ENCODE results near the gene LASP1. TPM values are rescaled to one million over a fixed set of nuclear protein-coding genes. Genes with fewer than 3 reads are reported as not detected.
A peak's percentile ranks its signal among the peaks of the same experiment; 100 is the strongest.
"Not testable (repeated sequence)": the region's sequence is repeated elsewhere in the genome, so short reads cannot be mapped to it uniquely, and the experiment has no call there.

The LASP1 gene
- total RNA-seq, 2 experiments from 2014 or later: 119 to 144 TPM

- Mint-ChIP-seq H3K4me3 (no peak overlapping the region), H3K9me3 (ENCODE audit: low read depth) (no peaks in the 10 kb centered on the region), H3K4me1 (peaks cover 19% of the 10 kb centered on the region), H3K27me3 (no peaks in the 10 kb centered on the region), H3K36me3 (ENCODE audit: low read depth) (peaks cover 17% of the 10 kb centered on the region), H3K27ac (no peak overlapping the region)
- intact Hi-C loops (cut with DNase I, micrococcal nuclease): no loop called here
- no peak for DNase-seq
- no peak for ATAC-seq
- ChIA-PET POLR2A (no interaction called here), CTCF (interaction anchor here (1.4 kb wide), 1 partner anchor 11 kb away, joined by 3 read pairs; no protein-coding TSS in a partner anchor)
These were observed 40.5 kb downstream of the LASP1 start for GRCh38 chr17:38910325-38910724.

DNA sequence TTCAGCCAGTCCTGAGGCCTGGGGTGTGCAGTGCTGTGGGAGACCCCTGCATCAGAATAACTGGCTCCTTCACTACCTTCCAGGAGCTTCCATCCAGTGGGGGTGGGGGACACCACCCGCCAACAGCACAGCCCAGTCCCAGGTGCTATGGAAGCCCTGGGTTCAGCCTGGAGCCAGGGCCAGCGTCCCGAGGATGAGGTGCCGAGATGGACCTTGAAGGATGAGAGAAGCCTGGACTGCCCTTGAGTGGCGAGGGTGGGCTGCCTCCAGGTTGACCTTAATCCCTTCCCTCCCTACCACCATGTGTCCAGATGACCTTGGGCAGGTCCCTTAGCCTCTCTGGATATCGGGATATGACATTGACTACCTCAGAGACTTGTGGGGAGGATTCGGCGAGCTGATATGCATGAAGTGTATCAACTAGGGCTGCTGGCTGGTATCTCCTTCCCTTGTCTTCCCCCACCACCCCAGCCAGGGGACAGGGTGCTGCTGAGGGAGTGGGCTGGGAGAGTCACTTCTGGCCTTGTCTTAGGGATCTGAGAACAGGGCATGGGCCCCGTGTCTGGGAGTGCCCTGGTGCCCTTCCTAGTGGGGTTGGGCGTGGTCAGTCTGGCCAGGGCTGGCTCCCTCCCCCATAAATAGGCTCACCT is 41.3 kb downstream of the LASP1 start:
- intact Hi-C loops (cut with DNase I, micrococcal nuclease): no loop called here
- CTCF ChIA-PET: no interaction called here
- ATAC-seq: no peak

GRCh38 chr17:38911731-38912081 is 41.8 kb downstream of the LASP1 start:
- POLR2A ChIA-PET; H3K27me3 Mint-ChIP-seq; DNase-seq; ATAC-seq; H3K9me3 Mint-ChIP-seq (ENCODE audit: low read depth); H3K27ac Mint-ChIP-seq; CTCF ChIA-PET; H3K4me3 Mint-ChIP-seq; intact Hi-C loops (cut with DNase I, micrococcal nuclease): not testable (repeated sequence)
- Mint-ChIP-seq H3K4me1 (peaks cover 15% of the 10 kb centered on the region), H3K36me3 (ENCODE audit: low read depth) (peaks cover 10% of the 10 kb centered on the region)

More for the DNA sequence above, 41.3 kb downstream of the LASP1 start:
- Mint-ChIP-seq H3K4me1 (peaks cover 16% of the 10 kb centered on the region), H3K9me3 (ENCODE audit: low read depth) (no peaks in the 10 kb centered on the region), H3K27me3 (no peaks in the 10 kb centered on the region), H3K36me3 (ENCODE audit: low read depth) (peaks cover 10% of the 10 kb centered on the region), H3K4me3 (no peak overlapping the region), H3K27ac (no peak overlapping the region)
- POLR2A ChIA-PET: no interaction called here
- DNase-seq: no peak

GRCh38 chr17:38912221-38912813 is 42.5 kb downstream of the LASP1 start:
- no peaks in the 10 kb centered on the region for H3K27me3 Mint-ChIP-seq
- peaks cover 13% of the 10 kb centered on the region for H3K36me3 Mint-ChIP-seq (ENCODE audit: low read depth)
- POLR2A ChIA-PET: no interaction called here
- H3K27ac Mint-ChIP-seq: no peak overlapping the region
- H3K4me3 Mint-ChIP-seq: no peak overlapping the region
- no peak for ATAC-seq
- intact Hi-C loops (cut with DNase I, micrococcal nuclease): no loop called here
- CTCF ChIA-PET: no interaction called here
- H3K9me3 Mint-ChIP-seq (ENCODE audit: low read depth): no peaks in the 10 kb centered on the region
- DNase-seq: no peak
- H3K4me1 Mint-ChIP-seq: peaks cover 13% of the 10 kb centered on the region

- ATAC-seq: no peak
- no peak for DNase-seq
- intact Hi-C loops (cut with DNase I, micrococcal nuclease): no loop called here
- ChIA-PET CTCF (interaction anchor here (0.6 to 0.9 kb wide), 4 partner anchors 8 to 42 kb away, joined by 3 to 5 read pairs (median 3); partner anchors contain the start of gene LASP1NB), POLR2A (no interaction called here)
- Mint-ChIP-seq H3K4me3 (no peak overlapping the region), H3K9me3 (ENCODE audit: low read depth) (no peaks in the 10 kb centered on the region), H3K4me1 (peaks cover 3% of the 10 kb centered on the region), H3K36me3 (ENCODE audit: low read depth) (peaks cover 37% of the 10 kb centered on the region), H3K27me3 (no peaks in the 10 kb centered on the region), H3K27ac (no peak overlapping the region)
These were observed 45.1 kb downstream of the LASP1 start for GRCh38 chr17:38914741-38915638.

DNA sequence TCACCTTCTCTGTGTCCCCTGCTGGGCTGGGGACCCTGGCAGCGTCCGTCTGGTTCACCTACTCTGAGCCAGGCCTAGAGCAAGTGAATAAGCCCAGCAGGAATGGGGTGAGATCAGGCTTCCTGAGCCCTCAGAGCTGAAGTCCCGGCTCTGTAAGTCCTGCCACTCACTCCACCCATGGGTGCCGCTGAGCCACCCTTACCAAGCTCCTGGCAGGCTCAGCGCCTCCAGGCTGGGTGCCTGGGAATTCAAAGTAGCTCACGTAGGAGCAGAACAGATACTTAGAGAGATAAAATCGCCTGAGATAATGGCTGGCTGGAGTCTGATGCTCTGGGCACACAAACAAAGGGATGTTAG is 45.8 kb downstream of the LASP1 start:
- Mint-ChIP-seq H3K9me3 (ENCODE audit: low read depth) (no peaks in the 10 kb centered on the region), H3K4me3 (no peak overlapping the region), H3K27me3 (no peaks in the 10 kb centered on the region), H3K27ac (no peak overlapping the region), H3K4me1 (peaks cover 7% of the 10 kb centered on the region), H3K36me3 (ENCODE audit: low read depth) (peaks cover 41% of the 10 kb centered on the region)
- ChIA-PET CTCF (interaction anchor here (0.6 to 0.9 kb wide), 4 partner anchors 8 to 43 kb away, joined by 3 to 4 read pairs (median 3); no protein-coding TSS in a partner anchor), POLR2A (no interaction called here)
- intact Hi-C loops (cut with DNase I, micrococcal nuclease): no loop called here
- DNase-seq (no peak), ATAC-seq (no peak)

- Mint-ChIP-seq H3K4me3 (no peak overlapping the region), H3K27me3 (no peaks in the 10 kb centered on the region), H3K9me3 (ENCODE audit: low read depth) (no peaks in the 10 kb centered on the region), H3K36me3 (ENCODE audit: low read depth) (peaks cover 41% of the 10 kb centered on the region), H3K27ac (peak overlapping the region; percentile 44), H3K4me1 (peaks cover 19% of the 10 kb centered on the region)
- ChIA-PET POLR2A (no interaction called here), CTCF (interaction anchor here (0.6 to 0.8 kb wide), 2 partner anchors 21 to 35 kb away, joined by 3 to 4 read pairs; no protein-coding TSS in a partner anchor)
- no peak for ATAC-seq
- intact Hi-C loops (cut with DNase I, micrococcal nuclease): no loop called here
- no peak for DNase-seq
These were observed 46.9 kb downstream of the LASP1 start for GRCh38 chr17:38916771-38917170.

DNA sequence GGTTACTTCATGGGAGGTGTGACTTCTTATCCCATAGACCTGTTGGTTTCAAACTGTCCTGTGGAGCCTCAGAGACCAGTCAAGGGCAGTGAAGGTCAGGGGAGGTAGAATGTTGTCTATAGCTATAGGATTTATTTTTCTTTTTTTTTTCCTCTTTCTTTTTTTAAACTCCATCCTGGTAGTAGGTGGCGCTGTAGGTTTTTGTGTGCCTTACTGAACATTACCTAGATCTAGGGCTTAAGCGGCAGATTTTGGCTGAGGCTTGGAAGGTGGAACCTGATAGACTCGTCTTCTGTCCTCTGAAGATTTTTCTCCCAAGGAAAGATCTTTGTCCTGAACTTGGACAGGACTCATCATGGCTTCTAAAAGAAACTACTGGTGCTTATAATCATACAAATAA is 47.4 kb downstream of the LASP1 start:
- ATAC-seq (no peak), DNase-seq (no peak)
- ChIA-PET POLR2A (no interaction called here), CTCF (interaction anchor here (0.6 kb wide), 1 partner anchor 551 kb away, joined by 3 read pairs; no protein-coding TSS in a partner anchor)
- Mint-ChIP-seq H3K27ac (peak overlapping the region; percentile 44), H3K4me3 (no peak overlapping the region), H3K36me3 (ENCODE audit: low read depth) (peaks cover 41% of the 10 kb centered on the region), H3K27me3 (no peaks in the 10 kb centered on the region), H3K4me1 (peaks cover 22% of the 10 kb centered on the region), H3K9me3 (ENCODE audit: low read depth) (no peaks in the 10 kb centered on the region)
- intact Hi-C loops (cut with DNase I, micrococcal nuclease): no loop called here

- no peaks in the 10 kb centered on the region for H3K27me3 Mint-ChIP-seq
- peak overlapping the region; percentile 51 for H3K27ac Mint-ChIP-seq
- no peak overlapping the region for H3K4me3 Mint-ChIP-seq
- intact Hi-C loops (cut with DNase I, micrococcal nuclease): no loop called here
- CTCF ChIA-PET: interaction anchor here (1.1 kb wide), 1 partner anchor 20 kb away, joined by 3 read pairs; no protein-coding TSS in a partner anchor
- DNase-seq (no peak), ATAC-seq (no peak)
- no peaks in the 10 kb centered on the region for H3K9me3 Mint-ChIP-seq (ENCODE audit: low read depth)
- H3K4me1 Mint-ChIP-seq: peaks cover 22% of the 10 kb centered on the region
- POLR2A ChIA-PET: no interaction called here
- H3K36me3 Mint-ChIP-seq (ENCODE audit: low read depth): peaks cover 41% of the 10 kb centered on the region
These were observed 48.5 kb downstream of the LASP1 start for GRCh38 chr17:38918129-38918913.

- ATAC-seq (no peak), DNase-seq (no peak)
- Mint-ChIP-seq H3K4me1 (peaks cover 22% of the 10 kb centered on the region), H3K36me3 (ENCODE audit: low read depth) (peaks cover 39% of the 10 kb centered on the region), H3K4me3 (no peak overlapping the region), H3K9me3 (ENCODE audit: low read depth) (no peaks in the 10 kb centered on the region), H3K27me3 (no peaks in the 10 kb centered on the region), H3K27ac (no peak overlapping the region)
- CTCF ChIA-PET: interaction anchor here (1.1 kb wide), 1 partner anchor 21 kb away, joined by 3 read pairs; no protein-coding TSS in a partner anchor
- intact Hi-C loops (cut with DNase I, micrococcal nuclease): no loop called here
- POLR2A ChIA-PET: no interaction called here
These were observed 49.1 kb downstream of the LASP1 start for GRCh38 chr17:38918916-38919315.

Measured in activated CD4-positive, alpha-beta T cell treated with anti-CD3 and anti-CD28 coated beads for 36 hours (primary cell).